GM21381 (cell line): Measurements from ENCODE around the gene CIDEB.

Experiments used
- ATAC-seq: cut with Tn5 transposase; IDR thresholded peaks from one replicate; pipeline ENCODE4 v1.9.1; 2021; ENCODE audit warnings: mild to moderate bottlenecking, moderate library complexity; ENCODE audit not compliant: unreplicated experiment

CIDEB gene

DNA sequence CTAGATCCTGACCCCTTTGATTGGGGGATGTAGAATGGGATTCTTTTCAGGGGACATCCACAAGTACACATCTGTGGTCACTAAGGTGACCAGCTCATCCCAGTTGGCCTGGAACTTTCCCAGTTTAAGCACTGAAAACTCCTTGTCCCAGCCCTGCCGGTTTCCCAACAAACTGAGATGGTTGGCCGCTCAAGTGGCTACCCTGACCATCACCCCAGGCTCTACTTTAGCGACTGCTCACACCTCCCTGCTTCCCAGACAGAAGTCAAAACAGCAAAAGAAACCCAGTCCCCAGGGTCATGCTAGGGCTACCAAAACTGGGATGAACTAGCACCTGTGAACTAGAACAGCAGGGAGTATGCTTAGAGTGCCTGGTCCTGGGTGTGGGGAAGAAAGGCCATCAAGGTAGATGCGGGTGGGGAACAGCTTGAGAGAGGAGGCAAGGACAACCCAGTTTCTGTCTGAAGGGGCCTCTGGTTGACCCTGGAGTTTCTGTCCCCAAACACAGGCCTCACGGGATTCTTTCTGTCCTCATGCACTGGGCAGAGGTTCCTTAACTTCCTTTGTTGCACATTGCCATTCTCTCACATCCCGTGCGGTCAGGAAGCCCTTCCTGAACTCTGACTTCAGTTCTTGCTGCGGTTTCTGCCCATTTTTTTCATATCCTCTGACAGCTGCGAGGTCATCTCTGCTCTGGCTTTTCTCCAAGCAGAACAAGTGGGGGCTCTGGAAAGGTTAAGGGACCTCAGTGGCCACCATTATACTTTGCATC lies 5.1 kb upstream of the CIDEB start:
- ATAC-seq: no peak

DNA sequence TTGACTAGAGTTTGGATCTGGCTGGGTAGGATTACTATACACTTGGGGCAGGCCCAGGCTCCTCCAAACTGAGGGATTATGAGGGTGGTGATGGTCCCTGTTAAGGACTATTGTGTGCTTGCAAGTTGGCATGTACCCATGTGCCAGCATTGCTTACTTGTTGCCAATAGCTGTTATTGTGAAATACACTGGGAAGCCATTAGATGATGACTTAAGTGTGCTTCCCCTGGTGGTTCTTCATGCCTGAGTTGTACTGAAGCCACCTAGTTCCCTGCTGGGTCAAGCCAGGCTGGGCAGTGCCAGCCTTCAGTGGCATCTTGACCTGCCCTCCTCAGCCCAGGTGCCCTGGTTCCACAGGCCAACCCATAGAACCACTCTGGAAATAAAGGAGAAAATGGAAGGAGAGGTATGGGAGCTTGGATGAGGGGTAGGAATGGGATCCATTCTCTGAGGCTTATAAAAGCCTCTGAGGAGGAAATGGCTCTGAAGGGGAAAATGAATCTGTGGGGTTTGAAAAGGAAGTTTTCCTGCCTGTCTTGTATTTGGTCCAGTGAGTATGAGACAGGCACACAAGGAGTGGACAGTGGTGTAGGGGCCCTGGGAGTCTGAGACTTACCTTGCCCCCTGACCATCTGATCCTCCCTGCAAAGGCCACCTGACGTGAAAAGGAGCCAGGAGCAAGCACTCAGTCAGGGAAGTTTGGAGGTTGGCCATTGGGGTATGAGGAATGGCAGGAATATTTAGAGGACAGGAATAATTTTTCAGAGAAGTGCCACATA lies 4.2 kb upstream of the CIDEB start:
- no peak for ATAC-seq

- ATAC-seq: peak; percentile 66
Measured at GRCh38 chr14:24310646-24311604, 3.1 kb upstream of the CIDEB start, which contains the start of gene LTB4R. LTB4R (plus strand) TSS chr14:24311502; CDS start chr14:24315652, 4,150 bp downstream.

- ATAC-seq: no peak
Measured at GRCh38 chr14:24310265-24310645, 2.5 kb upstream of the CIDEB start.

DNA sequence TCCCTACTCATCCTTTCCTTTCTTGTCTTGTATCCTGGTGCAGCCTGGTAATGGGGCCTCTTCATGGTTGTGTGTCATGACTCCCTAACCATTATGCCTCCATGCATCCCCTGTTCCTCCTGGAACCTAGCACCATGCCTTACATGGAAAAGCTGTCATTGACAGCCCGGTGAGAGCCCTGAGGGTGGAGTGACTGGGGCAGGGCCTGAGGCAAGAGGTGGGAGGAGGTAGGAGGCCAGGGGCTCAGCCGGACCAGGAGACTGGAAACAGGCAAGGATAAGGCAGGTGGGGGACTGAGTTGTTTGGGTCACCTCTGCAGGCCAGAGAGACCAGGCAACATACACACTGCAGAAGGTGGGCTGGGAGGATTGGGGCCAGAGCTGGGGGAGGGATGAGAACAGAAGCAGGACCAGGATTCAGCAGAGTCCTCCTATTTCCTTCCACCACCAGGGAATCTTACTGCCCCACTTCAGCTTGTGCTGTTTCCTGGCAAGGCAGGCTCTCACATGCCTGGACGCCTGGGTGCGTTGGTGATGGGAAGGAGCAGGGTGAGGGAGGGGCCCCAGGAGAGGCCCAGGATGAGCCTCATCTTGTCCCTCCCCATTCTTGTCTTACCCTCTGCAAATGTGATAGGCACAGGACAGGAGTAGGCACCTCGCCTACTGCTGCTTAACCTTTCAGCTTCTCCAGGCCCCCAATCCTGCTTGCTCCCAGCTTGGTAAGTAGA lies 1.9 kb upstream of the CIDEB start, which contains the start of gene LTB4R2:
LTB4R2 (plus strand) TSS at position 603 of the 727 bp plus-strand sequence. CDS start 525 bp downstream, outside the sequence.
- ATAC-seq: no peak

GRCh38 chr14:24308342-24309124 lies 756 bp upstream of the CIDEB start:
- ATAC-seq: no peak

DNA sequence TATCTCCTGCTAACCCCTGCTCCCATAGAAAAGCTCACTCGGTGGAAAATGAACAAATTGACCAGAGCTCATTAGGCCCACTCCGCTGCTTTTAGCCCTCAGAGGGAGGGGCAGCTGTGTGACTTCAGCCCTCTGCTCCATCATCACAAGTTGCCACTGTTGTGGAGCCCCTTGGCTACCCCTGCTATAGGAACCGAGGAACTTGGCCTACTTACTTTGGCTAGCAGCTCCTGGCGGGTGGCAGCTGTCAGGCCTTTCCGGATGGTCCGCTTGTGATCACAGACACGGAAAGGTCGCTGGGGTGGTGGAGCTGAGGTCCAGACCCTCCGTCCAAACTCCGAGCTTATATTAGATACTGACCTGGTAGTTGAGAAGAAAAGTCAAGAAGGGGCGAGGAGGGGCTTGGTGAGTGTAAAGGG lies 612 bp downstream of the CIDEB start:
- no peak for ATAC-seq

DNA sequence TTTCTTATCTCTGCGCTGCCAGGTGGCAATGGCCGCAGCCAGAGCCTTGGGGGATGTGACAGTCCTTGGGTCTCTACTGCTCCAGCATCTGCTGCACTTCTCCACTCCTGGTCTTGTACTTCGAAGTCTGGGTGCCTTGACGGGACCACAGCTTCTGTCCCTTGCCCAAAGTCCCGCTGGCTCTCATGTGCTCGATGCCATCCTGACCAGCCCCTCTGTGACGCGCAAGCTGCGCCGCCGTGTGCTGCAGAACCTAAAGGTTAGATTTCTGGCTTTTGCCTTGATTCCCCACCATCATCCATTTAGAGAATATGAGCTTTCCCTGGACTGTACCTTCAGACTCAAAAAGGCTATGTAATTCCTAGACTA lies 3.8 kb downstream of the CIDEB start:
- ATAC-seq: no peak

DNA sequence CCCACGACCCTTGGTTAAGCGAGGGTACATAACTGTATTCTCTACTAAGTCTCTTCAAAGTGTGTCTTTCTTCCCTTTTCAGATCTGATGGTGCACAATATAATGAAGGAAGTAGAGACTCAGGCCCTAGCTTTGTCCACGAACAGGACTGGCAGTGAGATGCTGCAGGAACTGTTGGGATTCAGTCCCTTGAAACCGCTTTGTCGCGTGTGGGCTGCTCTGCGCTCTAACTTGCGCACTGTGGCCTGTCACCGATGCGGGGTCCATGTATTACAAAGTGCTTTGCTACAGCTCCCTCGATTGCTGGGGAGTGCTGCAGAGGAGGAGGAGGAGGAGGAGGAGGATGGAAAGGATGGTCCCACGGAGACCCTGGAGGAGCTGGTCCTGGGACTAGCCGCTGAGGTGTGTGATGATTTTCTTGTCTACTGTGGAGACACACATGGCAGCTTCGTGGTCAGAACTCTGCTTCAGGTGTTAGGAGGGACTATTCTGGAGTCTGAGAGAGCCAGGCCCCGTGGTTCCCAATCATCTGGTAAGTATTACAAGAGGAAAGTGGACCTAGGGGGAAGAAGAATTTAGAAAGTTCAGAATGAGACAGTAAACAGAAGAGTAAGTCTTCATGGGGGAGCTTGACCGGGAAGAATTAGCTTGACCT lies 7.3 kb downstream of the CIDEB start:
- ATAC-seq: no peak

DNA sequence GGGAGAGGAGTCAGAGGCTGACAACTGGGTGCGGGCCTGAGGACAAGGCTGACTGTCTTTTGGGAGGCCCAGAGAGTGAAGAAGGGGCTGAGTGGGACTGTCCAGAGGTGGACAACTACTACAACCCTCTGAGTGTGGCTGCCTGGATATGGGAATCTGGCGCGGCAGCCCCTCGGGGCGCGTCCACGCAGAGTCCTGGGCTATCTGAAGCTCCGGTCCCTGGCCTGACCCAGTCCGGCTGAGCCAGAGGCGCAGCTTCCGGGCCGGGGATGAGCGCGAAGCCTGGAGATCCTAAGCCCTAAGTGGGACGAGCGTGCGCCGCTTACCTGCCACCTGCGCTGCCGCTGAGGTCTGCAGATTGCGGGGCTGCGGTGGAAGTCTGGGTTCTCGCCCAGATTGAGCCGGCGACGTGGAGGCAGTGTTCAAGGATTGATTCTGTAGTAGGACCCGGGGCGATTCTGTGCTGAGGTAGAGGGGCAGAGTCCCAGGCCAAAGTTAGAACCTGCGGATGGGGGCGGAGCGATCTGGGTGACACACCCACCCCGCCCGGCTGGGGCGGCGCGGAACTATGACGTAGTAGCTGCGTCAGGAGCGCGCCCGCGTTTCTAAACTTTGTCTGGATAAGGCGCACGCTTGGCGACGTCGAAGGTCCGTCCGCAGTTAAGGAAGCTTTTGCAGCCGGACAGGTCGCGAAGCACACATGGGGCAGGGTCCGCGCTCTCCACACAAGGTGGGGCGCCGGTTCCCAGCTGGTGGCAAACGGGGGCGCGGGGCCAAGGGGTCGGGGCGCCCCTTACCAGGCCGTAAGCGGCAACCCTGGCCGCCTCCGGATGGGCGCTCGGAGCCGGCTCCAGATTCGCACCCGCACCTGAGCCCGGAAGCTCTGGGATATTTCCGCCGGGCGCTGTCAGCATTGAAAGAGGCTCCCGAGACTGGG lies 8.3 kb downstream of the CIDEB start, which contains the start of the genes DHRS1 and NOP9:
DHRS1 (minus strand) TSS at position 526 of the 937 bp plus-strand sequence. CDS start 674 bp downstream, outside the sequence.
NOP9 (plus strand) TSS at position 596 of the 937 bp plus-strand sequence; CDS start at position 701, 105 bp downstream.
- peak; percentile 70 for ATAC-seq

DNA sequence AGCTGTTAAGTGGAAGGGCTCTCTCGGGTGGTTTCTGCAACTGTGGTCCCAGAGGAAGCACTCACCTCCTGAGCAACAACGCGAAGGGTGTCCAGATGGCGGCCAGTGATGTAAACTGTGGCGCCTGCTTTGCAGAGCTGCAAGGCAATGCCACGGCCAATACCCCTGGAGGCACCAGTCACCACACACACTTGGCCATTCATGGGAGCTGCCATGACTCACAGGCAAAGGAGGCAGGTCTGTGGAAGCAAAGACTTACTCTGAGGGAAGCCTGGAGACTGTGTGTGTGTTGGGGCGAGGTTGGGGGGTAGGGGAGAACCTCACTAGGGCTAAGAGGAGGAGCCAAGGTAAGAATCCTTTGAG lies 8.9 kb downstream of the CIDEB start:
- peak; percentile 1 for ATAC-seq

DNA sequence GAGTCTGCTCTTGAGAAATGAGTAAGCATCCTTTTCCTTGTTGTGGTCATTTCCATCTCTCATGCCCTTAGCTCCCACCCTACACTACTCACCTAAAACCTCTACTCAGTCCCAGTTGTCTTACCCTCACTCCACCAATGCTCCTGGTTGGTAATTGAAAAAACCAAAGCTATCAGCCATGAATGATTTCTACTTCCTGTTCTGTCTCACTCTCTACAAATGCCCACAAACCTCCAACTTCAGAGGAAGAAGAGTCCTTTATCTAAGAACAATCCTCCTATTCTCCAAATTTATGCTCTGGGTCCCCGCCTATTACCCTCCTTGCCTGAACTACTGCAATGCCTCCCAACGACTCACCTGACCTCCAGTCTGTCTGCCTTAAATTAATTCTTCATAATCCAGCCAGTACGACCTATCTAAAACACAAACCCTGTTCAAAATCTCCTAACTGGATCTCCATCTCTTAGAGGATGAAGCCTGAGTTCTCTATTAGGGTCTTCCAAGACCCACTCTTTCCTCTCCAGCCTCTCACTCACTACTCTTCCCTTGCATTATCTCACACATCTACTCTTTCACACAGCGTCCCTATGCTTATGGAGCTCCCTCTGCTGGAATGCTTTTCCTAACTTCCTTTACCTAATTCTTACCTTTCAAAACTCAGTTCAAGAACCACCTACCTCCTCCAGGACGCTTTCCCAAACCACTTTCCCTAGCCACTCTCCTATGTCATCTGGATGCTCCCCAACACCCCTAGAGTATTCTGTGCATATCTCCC lies 10.4 kb downstream of the CIDEB start:
- ATAC-seq: no peak

GRCh38 chr14:24296341-24297157 lies 11.2 kb downstream of the CIDEB start:
- no peak for ATAC-seq

DNA sequence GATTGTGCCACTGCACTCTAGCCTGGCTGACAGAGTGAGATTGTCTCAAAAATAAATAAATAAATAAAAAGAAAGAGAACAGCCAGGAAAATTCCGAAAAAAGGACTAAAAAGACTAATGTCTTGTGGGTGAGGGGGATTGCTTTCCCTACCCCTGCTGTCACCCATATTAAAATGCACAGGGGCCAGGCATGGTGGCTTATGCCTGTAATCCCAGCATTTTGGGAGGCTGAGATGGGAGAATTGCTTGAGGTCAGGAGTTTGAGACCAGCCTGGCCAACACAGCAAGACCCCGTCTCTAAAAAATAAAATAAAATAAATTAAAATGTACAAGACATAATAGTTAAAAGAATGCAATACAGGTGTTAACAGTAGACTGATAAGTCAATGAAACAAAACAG lies 14.3 kb downstream of the CIDEB start:
- ATAC-seq: no peak

DNA sequence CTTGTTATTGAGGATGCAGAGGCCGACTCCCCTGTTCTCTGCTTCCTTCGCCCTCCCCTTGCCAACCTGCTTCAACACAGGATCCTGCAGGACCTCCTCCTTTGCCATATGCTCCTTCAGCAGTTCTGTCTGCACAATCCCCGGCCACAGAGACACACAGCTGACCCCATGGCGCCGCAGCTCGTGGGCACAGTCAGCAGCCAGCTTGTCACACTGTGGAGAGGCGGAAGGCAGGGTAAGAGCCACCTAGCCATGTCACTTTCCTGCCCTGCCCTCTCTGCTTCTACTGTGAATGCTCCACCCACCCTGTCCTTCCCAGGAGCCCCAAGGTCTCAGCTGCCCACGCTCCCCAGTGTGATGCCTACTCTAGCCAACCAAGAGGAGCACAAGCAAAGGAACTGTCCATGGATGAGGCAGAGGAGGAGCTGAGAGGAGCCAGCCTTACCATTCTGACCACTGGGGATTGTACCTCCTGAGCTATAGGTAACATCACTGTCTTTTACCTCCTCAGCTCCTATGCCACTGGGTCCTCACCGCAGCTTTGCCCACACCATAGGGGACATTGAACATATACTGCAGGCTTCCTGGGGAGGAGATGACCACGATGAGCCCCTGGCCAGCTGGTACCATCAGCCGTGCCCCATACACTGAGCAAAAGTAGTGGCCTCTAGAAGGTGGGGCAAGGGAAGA lies 15.5 kb downstream of the CIDEB start:
- no peak for ATAC-seq
